K562 (cell line): ENCODE results near the gene IL15RA. TPM values are rescaled to one million over a fixed set of nuclear protein-coding genes. Genes with fewer than 3 reads are reported as not detected.

Source experiments
- ATF6 ChIP-seq: sonication (generic); formaldehyde crosslinking; IDR thresholded peaks from 2 replicates; pipeline ENCODE4 v1.4.0; 2020; ENCODE audit warnings: mild to moderate bottlenecking, missing genetic modification reagents
- CTCF ChIP-seq, 3 experiments: IDR thresholded peaks in 2 of 3; conservative IDR thresholded peaks in 1 of 3; 2 replicates each; pipeline ENCODE4 v1.5.1; 2011 to 2012; ENCODE audit warnings: low read length in 3 of 3, mild to moderate bottlenecking in 3 of 3, control low read depth in 2 of 3, improper control_type of control experiment in 1 of 3, inconsistent platforms in 1 of 3, low read depth in 1 of 3, mixed read lengths in 1 of 3, moderate library complexity in 1 of 3; ENCODE audit not compliant: insufficient read depth in 2 of 3
- DACH1 ChIP-seq: fragments of 450-650 bp; IDR thresholded peaks from 2 replicates; pipeline ENCODE4 v1.6.1; 2018; ENCODE audit not compliant: partially characterized antibody
- ELK1 ChIP-seq: sonication (generic); formaldehyde crosslinking; IDR thresholded peaks from 2 replicates; pipeline ENCODE4 v1.8.1; 2022; ENCODE audit warnings: missing genetic modification reagents
- ETV1 ChIP-seq: fragments of 450-650 bp; conservative IDR thresholded peaks from 2 replicates; pipeline ENCODE4 v1.6.1; 2016; ENCODE audit warnings: missing genetic modification characterization, control low read depth, low read depth, missing compliant biosample characterization
- GATAD2B ChIP-seq: fragments of 450-650 bp; IDR thresholded peaks from 2 replicates; pipeline ENCODE4 v1.6.1; 2017; ENCODE audit warnings: mild to moderate bottlenecking, borderline replicate concordance
- GTF2F1 ChIP-seq: IDR thresholded peaks from 2 replicates; pipeline ENCODE4 v1.6.1; 2011; ENCODE audit warnings: low read depth, low read length, improper control_type of control experiment
- HMGXB4 ChIP-seq: sonication (generic); formaldehyde crosslinking; IDR thresholded peaks from 2 replicates; pipeline ENCODE4 v1.8.1; 2023; ENCODE audit warnings: mild to moderate bottlenecking, missing genetic modification reagents
- HNRNPL ChIP-seq: fragments of 200-400 bp; formaldehyde crosslinking; IDR thresholded peaks from 2 replicates; pipeline ENCODE4 v1.6.1; 2017; ENCODE audit warnings: low read depth, mild to moderate bottlenecking, low read length
- ILF3 ChIP-seq: fragments of 450-650 bp; IDR thresholded peaks from 2 replicates; pipeline ENCODE4 v1.6.1; 2018; ENCODE audit warnings: antibody characterized with exemption, mild to moderate bottlenecking, moderate library complexity, borderline replicate concordance
- MAFF ChIP-seq: IDR thresholded peaks from 2 replicates; pipeline ENCODE4 v1.6.1; 2012; ENCODE audit warnings: low read length, improper control_type of control experiment
- MCM7 ChIP-seq, 2 experiments: fragments of 450-650 bp; IDR thresholded peaks; 2 replicates each; pipeline ENCODE4 v1.6.1; 2016 to 2018
- PML ChIP-seq: IDR thresholded peaks from 2 replicates; pipeline ENCODE4 v1.6.1; 2012; ENCODE audit warnings: low read length, inconsistent platforms
- RHOXF2B ChIP-seq: fragments of 250-450 bp; sonication (Bioruptor Pico); conservative IDR thresholded peaks from 2 replicates; pipeline ENCODE4 v1.5.1; 2021
- SMARCB1 ChIP-seq: IDR thresholded peaks from 2 replicates; pipeline ENCODE4 v1.6.1; 2011; ENCODE audit warnings: improper control_type of control experiment, low read depth; ENCODE audit not compliant: insufficient read length
- TEAD2 ChIP-seq: fragments of 450-650 bp; IDR thresholded peaks from 2 replicates; pipeline ENCODE4 v1.6.1; 2016; ENCODE audit warnings: missing genetic modification characterization, control low read depth, missing compliant biosample characterization
- ZBTB2 ChIP-seq: fragments of 450-650 bp; IDR thresholded peaks from 2 replicates; pipeline ENCODE4 v1.6.1; 2016; ENCODE audit warnings: antibody characterized with exemption
- ZNF280B ChIP-seq: fragments of 250-450 bp; sonication (Bioruptor Pico); IDR thresholded peaks from 2 replicates; pipeline ENCODE4 v1.5.1; 2021; ENCODE audit warnings: mild to moderate bottlenecking
- ZNF354B ChIP-seq: fragments of 250-450 bp; sonication (Bioruptor Pico); IDR thresholded peaks from 2 replicates; pipeline ENCODE4 v1.4.0; 2020
- ZNF551 ChIP-seq: fragments of 250-450 bp; sonication (Bioruptor Pico); IDR thresholded peaks from 2 replicates; pipeline ENCODE4 v1.5.0; 2021; ENCODE audit warnings: mild to moderate bottlenecking, moderate library complexity
- polyA plus RNA-seq, 8 experiments: library from polyadenylated mRNA; depleted of rRNA in 4 of 8; stranded (reverse) in 5 of 8; unstranded in 3 of 8; fragments of >200 nt; fragmentation: Nextera tagmentation in 2 of 8; fragmentation: Illumina TruSeq in 1 of 8; extraction: Ambion mirVana in 2 of 8; extraction: Trizol in 1 of 8; gene quantifications; 2 replicates each; pipeline versions ENCODE4 v1.2.1 to v1.2.3, GENCODE V29; 2011 to 2014; ENCODE audit warnings: inconsistent platforms in 1 of 8, missing spikeins in 1 of 8
- total RNA-seq, 7 experiments: library from RNA; depleted of rRNA in 6 of 7; stranded (reverse); fragments of >200 nt in 6 of 7; fragmentation: Illumina TruSeq in 2 of 7; extraction: Trizol in 2 of 7; gene quantifications; 2 replicates each; pipeline versions ENCODE4 v1.2.1 to v1.2.3, GENCODE V29; 2011 to 2021; ENCODE audit warnings: low replicate concordance in 1 of 7

IL15RA gene
- total and polyA plus RNA-seq, 9 of the 15 experiments (the other 6 are each of a cell fraction or from before 2014, with no cell fraction given), result 1.2 to 11.7 (median 8.0) TPM

GRCh38 chr10:5971315-5971832, 6.0 kb downstream of the IL15RA start (continued):
- TF ChIP-seq ZBTB2 (peak; percentile 50; the same call in 1 of the 2 replicates), DACH1 (peak; percentile 89), ATF6 (no peak), HMGXB4 (no peak), CTCF (IDR thresholded peaks at IDR 0.05 in 2 of 3, conservative IDR thresholded peaks at IDR 0.05 in 1 of 3; ENCODE audit: insufficient read depth in 2 of 3, low read depth in 1 of 3, low read length in 3 of 3) (no peak), TEAD2 (tag) (no peak), MAFF (no peak), GATAD2B (peak; percentile 75), ELK1 (CRISPR knock-in tag) (no peak), ZNF354B (no peak), MCM7 (IDR thresholded peaks at IDR 0.05) (no peak), ZNF280B (CRISPR knock-in tag) (no peak), SMARCB1 (no peak), GTF2F1 (no peak), ETV1 (peak; percentile 50; the same call in 1 of the 2 replicates), ZNF551 (CRISPR knock-in tag) (no peak), HNRNPL (no peak), ILF3 (no peak), RHOXF2B (CRISPR knock-in tag) (no peak), PML (no peak)
